ENCODE data around the gene SAPCD1.

SAPCD1 gene

DNA sequence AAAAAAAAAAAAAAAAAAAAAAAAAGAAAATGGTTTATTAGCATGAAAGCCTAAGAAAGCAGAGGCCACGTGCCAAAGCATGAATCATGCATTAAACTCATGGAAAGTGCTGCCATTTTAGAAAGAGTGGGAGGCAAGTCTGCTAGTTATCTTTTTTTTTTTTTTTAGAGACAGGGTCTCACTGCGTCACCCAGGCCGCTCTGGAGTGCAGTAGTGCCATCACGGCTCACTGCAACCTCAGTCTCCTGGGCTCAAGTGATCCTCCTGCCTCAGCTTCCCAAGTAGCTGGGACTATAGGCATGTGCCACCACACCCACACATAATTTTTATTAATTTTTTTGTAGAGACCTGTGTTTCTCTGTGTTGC is 9.5 kb downstream of the SAPCD1 start:
- peaks cover 19% of the 10 kb centered on the region for H3K4me1 Mint-ChIP-seq
- no peaks in the 10 kb centered on the region for H3K36me3 Mint-ChIP-seq
- no peak for ATAC-seq (ENCODE audit: low read depth)
- H3K27me3 Mint-ChIP-seq, result no peaks in the 10 kb centered on the region
- H3K4me3 Mint-ChIP-seq, result no peak overlapping the region
- H3K27ac Mint-ChIP-seq, result no peak overlapping the region
- H3K9me3 Mint-ChIP-seq, result no peaks in the 10 kb centered on the region
- DNase-seq (ENCODE audit: low spot score in 2 of 2), result no peak

DNA sequence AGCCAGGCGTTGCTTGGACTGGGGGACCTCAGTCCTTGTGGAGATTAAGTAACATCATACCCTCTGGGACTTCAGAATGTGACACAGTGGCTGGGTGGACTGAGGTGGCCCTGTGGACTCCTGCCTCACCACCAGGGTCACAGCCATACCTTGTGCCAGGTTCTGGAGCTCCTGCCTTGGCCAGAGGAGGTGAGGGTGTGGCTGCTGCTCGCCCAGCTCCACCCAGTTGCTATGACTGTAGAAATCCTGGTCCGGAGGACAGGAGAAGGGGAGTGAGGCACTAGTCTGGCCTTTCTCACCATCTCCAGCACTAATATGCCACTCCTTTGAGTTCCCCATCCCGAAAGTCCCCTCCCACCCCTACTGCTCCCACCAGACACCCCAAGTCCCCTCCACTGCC is 12.7 kb downstream of the SAPCD1 start:
- H3K4me1 Mint-ChIP-seq, result peaks cover 20% of the 10 kb centered on the region
- peak overlapping the region; percentile 90 for H3K27ac Mint-ChIP-seq
- ATAC-seq (ENCODE audit: low read depth), result no peak
- no peaks in the 10 kb centered on the region for H3K27me3 Mint-ChIP-seq
- H3K36me3 Mint-ChIP-seq, result peaks cover 3% of the 10 kb centered on the region
- H3K9me3 Mint-ChIP-seq, result no peaks in the 10 kb centered on the region
- no peak for DNase-seq (ENCODE audit: low spot score in 2 of 2)
- H3K4me3 Mint-ChIP-seq, result no peak overlapping the region

DNA sequence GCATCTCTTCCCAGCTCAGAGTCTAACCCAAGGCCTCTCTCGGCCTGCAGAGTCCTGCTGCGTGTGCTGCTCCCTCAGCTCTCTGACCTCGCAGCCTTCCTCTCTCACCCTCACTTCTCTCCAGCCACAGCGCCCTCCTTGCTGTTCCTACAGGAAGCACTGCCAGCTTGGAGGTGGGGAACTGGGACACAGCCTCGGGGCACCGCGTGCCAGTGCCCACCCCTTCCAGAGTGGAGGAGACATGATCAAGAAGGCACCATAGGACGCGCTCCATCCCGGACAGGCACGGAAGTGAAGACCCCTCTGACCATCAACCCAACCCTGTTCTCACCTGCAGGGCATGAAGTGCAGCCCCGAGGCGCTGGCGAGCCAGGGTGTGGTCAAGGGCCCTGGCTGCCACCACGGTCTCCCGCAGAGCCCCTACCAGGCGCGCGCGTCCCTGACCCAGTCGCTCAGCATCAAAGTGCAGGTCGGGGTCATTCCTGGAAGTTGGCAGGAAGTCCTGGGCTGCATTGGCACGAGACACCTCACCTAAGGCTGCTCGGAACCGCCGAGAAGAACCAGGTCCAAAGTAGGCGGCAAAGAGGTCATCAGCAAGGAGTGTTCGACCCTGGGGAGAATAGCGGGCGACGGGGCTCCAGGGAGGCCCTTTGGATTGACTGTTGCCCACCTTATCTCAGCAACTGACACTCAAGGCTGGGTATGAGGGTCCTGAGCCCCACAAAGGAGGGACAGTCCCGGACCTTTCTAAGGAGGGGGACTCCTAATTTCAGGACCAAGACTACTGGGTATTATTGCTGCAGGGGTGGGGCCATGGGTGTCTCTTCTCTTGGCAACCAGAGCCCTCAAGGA is 13.4 kb downstream of the SAPCD1 start:
- H3K9me3 Mint-ChIP-seq, result no peaks in the 10 kb centered on the region
- peaks cover 20% of the 10 kb centered on the region for H3K4me1 Mint-ChIP-seq
- DNase-seq (ENCODE audit: low spot score in 2 of 2) (no peak), ATAC-seq (ENCODE audit: low read depth) (no peak)
- peak overlapping the region; percentile 90 for H3K27ac Mint-ChIP-seq
- H3K36me3 Mint-ChIP-seq, result peaks cover 6% of the 10 kb centered on the region
- peak overlapping the region; percentile 51 for H3K4me3 Mint-ChIP-seq
- H3K27me3 Mint-ChIP-seq, result no peaks in the 10 kb centered on the region

DNA sequence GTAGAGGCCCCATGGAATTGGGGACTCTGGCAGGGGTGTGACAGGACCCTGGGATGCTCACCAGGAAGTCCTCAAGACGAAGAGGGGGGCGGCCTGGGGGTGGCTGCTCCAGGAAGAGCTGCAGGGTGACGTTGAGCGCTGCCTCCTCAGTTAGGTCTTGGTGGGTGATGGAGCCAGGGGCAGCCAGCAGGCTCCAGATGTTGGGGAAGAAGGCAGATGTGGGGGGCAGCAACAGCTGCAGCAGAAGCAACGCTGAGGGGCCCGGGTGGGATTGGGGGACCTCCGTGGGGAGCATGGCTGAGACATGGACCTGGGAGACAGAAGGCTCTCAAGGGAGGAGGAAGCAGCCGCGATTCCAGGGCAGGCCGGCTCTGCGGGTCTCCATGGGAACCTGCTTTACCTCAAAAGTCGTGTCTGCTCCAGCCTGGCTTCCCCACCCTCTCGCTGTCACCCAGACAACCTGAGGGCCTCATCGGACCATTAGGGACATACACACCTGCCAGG is 14.1 kb downstream of the SAPCD1 start:
- ATAC-seq (ENCODE audit: low read depth), result no peak
- no peaks in the 10 kb centered on the region for H3K9me3 Mint-ChIP-seq
- H3K27ac Mint-ChIP-seq, result peak overlapping the region; percentile 90

DNA sequence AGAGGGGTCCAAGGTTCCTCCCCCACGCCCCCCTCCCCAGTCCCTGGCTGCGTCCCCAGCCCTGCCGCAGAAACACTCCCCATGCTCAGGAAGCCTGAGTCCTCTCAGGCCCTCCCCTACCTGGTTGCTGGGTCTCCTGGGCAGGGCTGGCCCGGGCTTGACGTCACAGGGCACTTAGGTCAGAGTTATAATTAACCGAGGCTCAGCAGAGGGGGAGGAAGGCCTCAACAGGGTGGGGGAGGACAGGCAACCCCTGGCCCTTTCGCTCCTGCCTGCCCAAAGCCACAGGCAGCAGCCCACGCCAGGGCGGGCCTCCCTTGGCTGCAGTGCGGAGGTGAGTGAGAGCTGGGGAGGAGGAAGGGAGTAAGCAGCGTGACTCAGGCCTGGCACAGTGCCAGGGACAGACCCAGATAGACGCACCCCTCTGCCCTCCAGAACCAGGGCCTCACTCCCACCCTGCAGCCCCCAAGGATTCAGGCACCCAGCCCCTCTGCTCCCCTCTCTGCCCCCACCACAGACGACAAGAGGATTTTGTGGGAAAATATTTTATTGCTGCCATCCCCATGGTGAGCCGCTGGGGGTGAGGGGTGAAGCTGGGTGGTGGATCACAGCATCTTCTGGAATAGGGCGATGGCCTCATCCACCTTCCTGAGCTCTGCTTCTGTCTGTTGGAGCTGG is 14.7 kb downstream of the SAPCD1 start, which contains the start of gene VWA7:
VWA7 (minus strand) TSS at position 340 of the 678 bp plus-strand sequence. CDS start 549 bp downstream, outside the sequence.
- Mint-ChIP-seq H3K9me3 (no peaks in the 10 kb centered on the region), H3K27me3 (no peaks in the 10 kb centered on the region), H3K27ac (peak within 1 kb of the TSS; percentile 90), H3K4me3 (peak within 1 kb of the TSS; percentile 51), H3K36me3 (peaks cover 10% of the 10 kb centered on the region), H3K4me1 (peaks cover 20% of the 10 kb centered on the region)
- ATAC-seq (ENCODE audit: low read depth), result peak; percentile 96
- DNase-seq (ENCODE audit: low spot score in 2 of 2), result peak; percentile 58 to 60

More for the DNA sequence above, 14.1 kb downstream of the SAPCD1 start:
- peak overlapping the region; percentile 51 for H3K4me3 Mint-ChIP-seq
- H3K4me1 Mint-ChIP-seq, result peaks cover 20% of the 10 kb centered on the region
- H3K27me3 Mint-ChIP-seq, result no peaks in the 10 kb centered on the region
- peaks cover 10% of the 10 kb centered on the region for H3K36me3 Mint-ChIP-seq
- DNase-seq (ENCODE audit: low spot score in 2 of 2), result no peak

DNA sequence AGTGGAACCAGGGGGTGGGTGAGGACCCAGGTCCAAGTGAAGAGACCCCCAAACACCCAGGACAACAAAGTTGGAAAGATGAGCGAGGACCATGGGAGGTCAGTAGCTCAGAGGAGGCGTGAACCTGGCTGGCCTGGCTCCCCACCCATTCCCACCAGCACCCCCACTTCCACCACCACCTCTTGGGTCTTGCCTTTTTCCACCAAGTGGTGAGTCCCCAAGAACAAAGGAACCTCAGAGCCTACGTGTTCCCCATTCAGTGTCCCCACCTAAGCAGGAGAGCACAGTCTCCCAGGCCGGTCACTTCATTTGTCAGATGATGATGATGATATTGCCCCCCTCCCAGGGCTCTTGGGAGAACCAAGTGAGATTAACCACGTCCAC is 15.2 kb downstream of the SAPCD1 start:
- Mint-ChIP-seq H3K27ac (peak overlapping the region; percentile 90), H3K4me3 (no peak overlapping the region)
- DNase-seq (ENCODE audit: low spot score in 2 of 2), result no peak

DNA sequence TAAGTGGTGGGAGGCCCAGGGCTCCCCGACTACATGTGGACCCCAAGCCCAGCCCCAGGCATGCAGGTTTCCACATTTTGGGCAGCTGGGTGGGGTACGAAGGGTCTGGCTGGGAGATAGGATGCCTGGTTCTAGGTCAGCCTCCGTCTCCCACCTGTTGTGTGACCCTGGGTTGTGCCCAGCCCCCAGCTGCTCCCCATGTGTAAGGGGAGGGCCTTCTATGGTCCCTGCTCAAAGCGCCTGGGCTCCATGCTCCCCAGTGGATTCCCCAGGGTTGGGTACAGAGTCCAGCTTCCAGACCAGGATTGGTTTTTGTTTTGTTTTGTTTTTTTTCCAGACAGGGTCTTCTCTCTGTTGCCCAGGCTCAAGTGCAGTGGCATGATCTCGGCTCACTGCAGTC is 15.7 kb downstream of the SAPCD1 start:
- Mint-ChIP-seq H3K9me3 (no peaks in the 10 kb centered on the region), H3K27me3 (no peaks in the 10 kb centered on the region), H3K36me3 (peaks cover 18% of the 10 kb centered on the region), H3K27ac (no peak overlapping the region), H3K4me3 (no peak overlapping the region), H3K4me1 (peaks cover 17% of the 10 kb centered on the region)
- DNase-seq (ENCODE audit: low spot score in 2 of 2) (no peak), ATAC-seq (ENCODE audit: low read depth) (no peak)

More for the DNA sequence above, 15.2 kb downstream of the SAPCD1 start:
- Mint-ChIP-seq H3K4me1 (peaks cover 20% of the 10 kb centered on the region), H3K9me3 (no peaks in the 10 kb centered on the region), H3K27me3 (no peaks in the 10 kb centered on the region), H3K36me3 (peaks cover 14% of the 10 kb centered on the region)
- ATAC-seq (ENCODE audit: low read depth), result no peak

DNA sequence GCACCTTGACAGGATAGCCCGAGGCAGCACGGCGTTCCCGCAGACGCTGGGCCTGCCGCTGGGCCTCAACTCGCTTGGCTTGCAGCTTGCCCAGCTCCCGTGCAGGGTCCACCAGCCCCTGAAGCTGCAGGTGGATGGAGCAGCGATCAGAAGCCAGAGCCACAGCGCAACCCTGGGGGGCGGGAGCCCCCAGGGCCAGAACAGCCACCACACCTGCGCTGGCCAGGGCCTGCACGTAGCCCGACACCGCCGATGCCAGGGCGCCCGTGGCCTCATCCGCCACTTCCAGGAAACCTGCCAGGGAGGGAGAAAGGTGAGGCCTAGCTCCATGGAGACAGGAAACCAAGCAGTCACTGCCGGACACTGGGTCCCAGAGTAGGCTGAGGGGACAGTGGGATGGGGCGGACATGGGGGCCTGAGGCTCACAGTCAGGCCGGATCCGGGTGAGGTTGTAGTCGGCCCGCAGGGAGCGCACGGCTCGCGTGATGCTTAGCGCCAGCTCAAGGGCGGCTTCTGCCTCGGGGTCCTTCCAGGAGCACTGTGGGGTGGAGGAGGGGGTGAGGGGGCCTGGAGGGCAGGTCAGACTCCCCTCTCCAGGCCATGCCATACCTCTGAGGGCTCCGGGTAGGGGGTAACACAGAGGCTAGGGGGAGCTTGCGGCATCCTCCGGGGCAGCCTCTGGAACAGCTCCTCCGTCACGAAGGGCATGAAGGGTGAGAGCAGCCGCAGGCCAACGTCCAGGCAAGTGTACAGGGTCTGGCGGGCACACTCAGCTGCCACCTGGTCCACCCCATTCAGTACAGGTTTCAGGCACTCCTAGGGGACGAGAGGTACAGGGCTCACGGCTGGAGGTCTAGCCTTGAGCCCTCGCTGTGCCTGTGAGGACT is 16.8 kb downstream of the SAPCD1 start:
- DNase-seq (ENCODE audit: low spot score in 2 of 2), result no peak
- peaks cover 17% of the 10 kb centered on the region for H3K4me1 Mint-ChIP-seq
- H3K27ac Mint-ChIP-seq, result no peak overlapping the region
- H3K4me3 Mint-ChIP-seq, result no peak overlapping the region
- no peaks in the 10 kb centered on the region for H3K9me3 Mint-ChIP-seq
- no peaks in the 10 kb centered on the region for H3K27me3 Mint-ChIP-seq
- ATAC-seq (ENCODE audit: low read depth), result no peak
- H3K36me3 Mint-ChIP-seq, result peaks cover 21% of the 10 kb centered on the region

DNA sequence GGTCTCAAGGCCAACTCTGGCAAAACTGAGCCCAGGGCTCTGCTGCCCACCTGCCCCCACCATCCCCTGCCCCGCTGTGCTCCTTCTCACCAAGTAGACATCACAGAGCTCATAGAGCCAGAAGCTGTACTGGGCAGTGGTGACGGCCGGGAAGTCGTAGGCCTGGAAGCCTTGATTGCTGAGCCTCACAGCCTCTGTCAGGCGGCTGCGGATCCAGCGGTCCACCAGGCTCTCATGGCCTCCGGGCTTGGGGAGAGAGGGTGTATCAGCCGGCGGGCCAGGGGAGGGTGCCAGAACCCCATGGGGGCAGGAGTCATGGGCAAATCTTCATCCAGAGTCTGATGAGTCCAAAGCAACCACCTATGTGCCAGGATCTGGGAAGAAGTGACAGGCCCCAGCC is 17.5 kb downstream of the SAPCD1 start:
- DNase-seq (ENCODE audit: low spot score in 2 of 2) (no peak), ATAC-seq (ENCODE audit: low read depth) (no peak)
- H3K27me3 Mint-ChIP-seq, result no peaks in the 10 kb centered on the region
- no peak overlapping the region for H3K4me3 Mint-ChIP-seq
- H3K36me3 Mint-ChIP-seq, result peaks cover 27% of the 10 kb centered on the region
- H3K27ac Mint-ChIP-seq, result no peak overlapping the region
- peaks cover 20% of the 10 kb centered on the region for H3K4me1 Mint-ChIP-seq
- H3K9me3 Mint-ChIP-seq, result no peaks in the 10 kb centered on the region

DNA sequence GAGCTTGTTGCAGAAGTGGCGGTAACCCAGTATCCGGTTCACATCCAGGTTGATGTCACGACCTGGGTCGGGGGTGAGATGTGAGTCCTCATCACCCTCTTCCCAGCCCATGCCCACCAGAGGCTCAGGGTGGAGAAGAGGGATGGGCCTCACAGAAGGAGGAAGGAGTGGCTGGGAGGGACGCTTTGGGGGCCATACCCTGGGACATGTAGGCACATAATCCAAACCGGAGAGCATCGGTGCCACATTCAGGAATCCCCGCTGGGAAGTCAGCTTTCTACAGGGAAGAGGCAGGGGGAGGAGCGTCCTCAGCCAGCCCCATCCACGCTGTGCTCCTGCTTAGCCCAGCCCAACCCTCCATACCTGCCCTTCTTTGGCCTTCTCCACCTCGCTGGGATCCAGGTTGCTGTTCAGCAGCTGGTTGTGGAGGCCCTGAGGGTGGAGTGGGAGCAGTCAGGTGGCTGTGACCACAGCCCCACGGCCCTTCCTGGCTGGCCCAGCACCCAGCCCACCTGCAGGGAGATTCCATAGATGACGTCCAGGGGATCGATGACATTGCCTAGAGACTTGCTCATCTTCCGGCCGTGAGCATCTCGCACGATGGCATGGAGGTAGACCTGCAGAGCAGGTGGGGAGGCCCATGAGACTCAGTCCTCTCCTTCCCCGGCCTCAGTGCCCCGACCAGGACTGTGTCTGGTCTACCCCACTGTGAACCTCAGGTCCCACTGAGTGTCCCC is 18.2 kb downstream of the SAPCD1 start:
- Mint-ChIP-seq H3K4me1 (peaks cover 15% of the 10 kb centered on the region), H3K27me3 (no peaks in the 10 kb centered on the region), H3K36me3 (peaks cover 27% of the 10 kb centered on the region), H3K27ac (no peak overlapping the region), H3K9me3 (no peaks in the 10 kb centered on the region), H3K4me3 (no peak overlapping the region)
- no peak for ATAC-seq (ENCODE audit: low read depth)
- no peak for DNase-seq (ENCODE audit: low spot score in 2 of 2)

DNA sequence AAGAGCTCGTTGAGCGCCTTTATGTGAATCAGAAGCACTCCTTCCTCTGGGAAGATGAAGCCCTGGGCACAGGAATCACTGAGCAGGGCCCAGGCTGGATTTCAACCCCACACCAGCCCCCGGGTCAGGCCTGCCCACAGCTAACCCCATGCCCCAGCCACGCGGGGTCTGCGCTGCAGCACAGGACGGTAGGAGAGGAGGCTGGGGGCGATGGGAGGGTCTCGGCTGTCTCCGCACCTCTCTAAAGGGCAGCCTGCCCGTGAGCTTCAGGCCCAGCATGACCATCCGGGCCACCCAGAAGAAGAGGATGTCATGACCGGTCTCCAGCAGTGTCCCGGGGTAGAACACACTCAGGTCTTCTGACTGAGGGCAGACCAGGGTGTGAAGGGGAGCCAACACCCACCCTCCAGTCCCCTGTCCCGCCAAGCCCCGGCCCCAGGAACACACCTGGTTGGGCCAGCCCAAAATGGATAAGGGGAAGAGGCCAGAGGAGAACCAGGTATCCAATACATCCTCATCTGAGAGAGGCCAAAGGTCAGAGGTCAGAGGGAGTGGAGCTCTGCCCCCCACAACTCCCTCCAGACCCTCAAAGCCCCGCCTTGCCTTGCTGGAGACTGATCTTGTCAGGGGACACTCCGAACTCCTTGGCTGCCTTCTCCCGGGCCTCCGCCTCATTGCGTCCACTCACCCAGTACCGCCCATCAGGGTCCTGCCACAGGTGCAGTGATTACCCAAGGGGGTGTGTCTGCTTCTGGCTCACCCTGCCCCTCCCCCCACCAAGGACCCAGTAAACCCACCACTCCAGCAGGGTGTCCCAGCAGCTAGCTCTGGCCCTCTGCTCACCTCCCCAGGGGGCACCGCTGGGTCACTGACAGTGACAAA is 19.0 kb downstream of the SAPCD1 start:
- peaks cover 27% of the 10 kb centered on the region for H3K36me3 Mint-ChIP-seq

DNA sequence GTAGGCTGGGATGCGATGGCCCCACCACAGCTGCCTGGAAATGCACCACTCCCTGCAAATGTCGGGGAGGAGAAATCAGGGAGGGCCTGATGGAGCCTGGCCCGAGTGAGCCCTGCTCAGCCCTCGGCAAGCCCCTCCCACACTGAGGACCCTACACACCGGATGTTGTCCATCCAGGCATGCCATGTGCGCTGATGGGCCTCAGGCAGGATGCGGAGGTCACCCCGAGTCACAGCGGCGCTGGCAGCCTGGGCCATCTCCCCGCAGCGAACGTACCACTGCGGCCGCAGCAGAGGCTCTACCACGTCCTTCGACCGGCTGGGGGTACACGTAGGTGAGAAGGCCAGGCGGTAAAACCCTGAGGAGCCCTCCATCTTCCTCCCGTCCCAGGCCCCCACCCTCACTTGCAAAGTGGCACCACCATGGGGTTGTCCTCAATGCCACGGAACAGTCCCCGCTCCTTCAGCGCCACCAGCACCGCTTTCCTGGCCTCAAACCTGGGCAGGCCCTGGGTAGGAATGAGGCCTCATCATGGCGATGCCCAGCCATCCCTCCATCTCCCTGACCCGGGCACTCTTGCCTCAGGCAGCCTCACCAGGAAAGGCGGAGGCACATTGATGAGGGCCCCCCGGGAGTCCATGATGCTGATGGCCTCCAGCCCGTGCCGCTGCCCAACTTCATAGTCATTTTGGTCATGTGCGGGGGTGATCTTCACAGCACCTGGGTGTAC is 19.8 kb downstream of the SAPCD1 start:
- Mint-ChIP-seq H3K9me3 (no peaks in the 10 kb centered on the region), H3K4me3 (no peak overlapping the region), H3K4me1 (peaks cover 6% of the 10 kb centered on the region), H3K27me3 (no peaks in the 10 kb centered on the region), H3K36me3 (peaks cover 27% of the 10 kb centered on the region), H3K27ac (no peak overlapping the region)
- ATAC-seq (ENCODE audit: low read depth) (no peak), DNase-seq (ENCODE audit: low spot score in 2 of 2) (no peak)

More for the DNA sequence above, 19.0 kb downstream of the SAPCD1 start:
- DNase-seq (ENCODE audit: low spot score in 2 of 2) (no peak), ATAC-seq (ENCODE audit: low read depth) (no peak)
- peaks cover 12% of the 10 kb centered on the region for H3K4me1 Mint-ChIP-seq
- no peaks in the 10 kb centered on the region for H3K9me3 Mint-ChIP-seq
- H3K27ac Mint-ChIP-seq, result no peak overlapping the region
- H3K27me3 Mint-ChIP-seq, result no peaks in the 10 kb centered on the region
- no peak overlapping the region for H3K4me3 Mint-ChIP-seq

Measured in memory B cell (primary cell).